C4-2B (cell line): Measurements from ENCODE around the gene BAMBI.

Source experiments
- CTCF ChIP-seq: fragments of 450-650 bp; conservative IDR thresholded peaks from 2 replicates; pipeline ENCODE4 v1.5.1; 2017; ENCODE audit warnings: mild to moderate bottlenecking
- ZFX ChIP-seq: fragments of 450-650 bp; IDR thresholded peaks from 2 replicates; pipeline ENCODE4 v1.6.1; 2017

- TF ChIP-seq CTCF (no peak), ZFX (no peak)
These were observed 7.8 kb downstream of the BAMBI start for GRCh38 chr10:28684986-28685580.
